Stimulated activated CD8-positive, alpha-beta memory T cell treated with anti-CD3 and anti-CD28 coated beads, Interleukin-15, amount 100 ng/mL, for 48 hours (primary cell): Measurements from ENCODE around the gene NF2.

Source experiments
- DNase-seq, 2 donors: peaks; one replicate each; pipeline ENCODE4 v3.0.0-alpha.2; 2020; ENCODE audit warnings: low read depth in 2 of 2

NF2 gene

GRCh38 chr22:29702000-29702930 is 98.8 kb downstream of the NF2 start:
- no peak for DNase-seq

GRCh38 chr22:29702931-29703501 is 99.6 kb downstream of the NF2 start:
- DNase-seq, result no peak

GRCh38 chr22:29703569-29704195 is 100.2 kb downstream of the NF2 start:
- no peak for DNase-seq

GRCh38 chr22:29704528-29705285 is 101.3 kb downstream of the NF2 start:
- no peak for DNase-seq

- no peak for DNase-seq
Observed at GRCh38 chr22:29705651-29706050, 102.2 kb downstream of the NF2 start.

GRCh38 chr22:29706486-29706885 is 103.1 kb downstream of the NF2 start:
- no peak for DNase-seq

- DNase-seq, result no peak
Observed at GRCh38 chr22:29707010-29707409, 103.6 kb downstream of the NF2 start.

- no peak for DNase-seq
Observed at GRCh38 chr22:29707471-29707870, 104.0 kb downstream of the NF2 start.

GRCh38 chr22:29710193-29710592 is 106.8 kb downstream of the NF2 start:
- DNase-seq, result no peak

GRCh38 chr22:29710922-29711593 is 107.6 kb downstream of the NF2 start:
- no peak for DNase-seq

- DNase-seq, result no peak
Observed at GRCh38 chr22:29712119-29712518, 108.7 kb downstream of the NF2 start.

GRCh38 chr22:29713156-29713727 is 109.8 kb downstream of the NF2 start:
- DNase-seq, result no peak

- no peak for DNase-seq
Observed at GRCh38 chr22:29715240-29715639, 111.8 kb downstream of the NF2 start.

GRCh38 chr22:29715705-29716104 is 112.3 kb downstream of the NF2 start:
- no peak for DNase-seq

GRCh38 chr22:29716814-29717545 is 113.5 kb downstream of the NF2 start:
- no peak for DNase-seq

GRCh38 chr22:29717789-29718188 is 114.4 kb downstream of the NF2 start:
- no peak for DNase-seq

- DNase-seq, result no peak
Observed at GRCh38 chr22:29718949-29719898, 115.8 kb downstream of the NF2 start.

GRCh38 chr22:29719899-29720645 is 116.6 kb downstream of the NF2 start, which contains the start of gene CABP7:
TSS of gene CABP7 (plus strand) at chr22:29720003. CDS start at chr22:29720425, 422 bp downstream.
- DNase-seq, result no peak
